GM19467 (cell line): ENCODE results near the gene FBL.

Experiments used
- ATAC-seq: cut with Tn5 transposase; IDR thresholded peaks from one replicate; pipeline ENCODE4 v1.9.1; 2021; ENCODE audit warnings: mild to moderate bottlenecking, moderate library complexity; ENCODE audit not compliant: unreplicated experiment

Gene FBL

DNA sequence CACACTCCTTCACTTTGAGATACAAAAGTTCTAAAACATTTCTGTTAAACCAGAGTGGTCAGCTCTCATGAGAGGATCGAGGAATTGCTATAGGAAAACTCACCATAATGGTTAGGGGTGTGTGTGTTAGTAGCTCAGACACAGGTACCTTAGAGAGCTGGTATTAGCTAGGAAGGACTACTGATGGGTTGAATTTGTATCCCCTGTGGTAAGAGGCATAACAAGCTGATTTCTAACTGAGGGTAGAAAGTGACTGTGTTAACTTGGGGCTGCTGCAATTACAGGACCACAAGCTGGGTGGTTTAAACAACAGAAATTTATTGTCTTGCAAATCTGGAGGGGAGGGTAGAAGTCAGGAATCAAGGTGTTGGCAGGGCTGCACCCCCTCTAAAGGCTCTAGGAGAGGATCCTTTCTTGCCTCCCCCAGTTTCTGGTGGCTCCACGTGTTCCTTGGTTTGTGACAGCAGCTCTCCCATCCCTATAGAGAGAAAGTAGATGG, 50.1 kb downstream of the FBL start:
- no peak for ATAC-seq

DNA sequence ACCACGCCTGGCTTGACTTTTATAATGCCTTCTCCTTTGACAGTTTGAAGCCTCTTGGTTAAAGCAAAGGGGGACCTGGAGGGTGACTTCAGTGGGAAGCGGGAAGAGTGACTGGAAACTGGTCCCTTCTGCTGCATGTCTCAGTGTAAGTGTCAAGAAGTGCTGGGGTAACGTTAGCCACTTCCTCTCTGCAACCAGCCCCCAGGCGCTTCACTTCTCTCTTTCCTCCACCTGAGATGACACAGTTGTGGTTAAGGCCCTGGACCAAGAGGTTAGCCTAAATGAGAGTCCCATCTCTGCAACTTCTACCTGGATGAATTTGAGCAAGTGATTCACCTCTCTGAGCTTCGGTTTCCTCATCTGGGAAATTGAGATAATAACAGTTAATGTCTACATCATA, 51.2 kb downstream of the FBL start:
- no peak for ATAC-seq

DNA sequence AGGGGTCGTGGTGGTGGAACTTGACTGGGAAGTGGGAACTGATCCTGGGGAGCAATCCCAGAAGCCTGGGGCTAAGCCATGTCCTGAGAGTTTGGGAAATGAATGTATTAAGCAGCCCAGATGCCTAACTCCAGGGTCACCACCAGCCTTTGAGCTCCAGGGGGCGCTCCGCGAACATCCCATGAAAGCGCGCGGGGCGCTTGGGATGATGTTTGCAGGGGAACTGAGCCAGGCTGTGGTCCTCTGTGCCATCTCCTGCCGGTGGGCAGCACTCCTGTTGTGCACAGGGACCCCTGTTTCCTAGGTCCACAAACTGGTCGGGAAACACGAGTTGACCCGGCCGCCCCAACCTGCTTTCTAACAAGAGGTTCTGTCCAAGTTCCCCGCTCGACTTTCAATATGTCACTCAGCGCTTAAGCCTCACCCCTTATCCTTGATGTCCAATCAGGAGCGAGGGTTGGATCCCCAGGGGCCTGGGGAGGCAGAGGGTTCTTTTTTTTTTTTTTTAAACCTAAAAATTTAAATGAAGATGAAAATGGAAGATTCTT, 53.1 kb downstream of the FBL start:
- peak; percentile 58 for ATAC-seq

DNA sequence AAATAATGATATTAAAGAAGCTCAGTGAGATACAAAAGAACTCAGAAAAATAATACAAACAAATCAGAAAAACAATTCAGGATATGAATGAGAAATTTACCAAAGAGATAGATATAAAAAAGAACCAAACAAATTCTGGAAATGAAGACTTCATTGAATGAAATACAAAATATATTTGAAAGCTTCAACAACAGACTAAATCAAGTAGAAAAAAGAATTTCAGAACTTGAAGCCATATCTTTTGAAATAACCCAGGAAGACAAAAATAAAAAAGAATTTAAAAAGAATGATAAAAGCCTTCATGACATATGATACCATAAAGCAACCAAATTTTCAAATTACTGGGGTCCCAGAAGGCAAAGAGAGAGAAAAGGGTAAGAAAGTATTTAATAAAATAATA, 57.9 kb downstream of the FBL start:
- no peak for ATAC-seq
